ENCODE data around the gene EPC1. TPM values are rescaled to one million over a fixed set of nuclear protein-coding genes. Genes with fewer than 3 reads are reported as not detected.

The EPC1 gene
- total and polyA plus RNA-seq, 9 of the 15 experiments (the other 6 are each of a cell fraction or from before 2014, with no cell fraction given), result 7.0 to 43.6 (median 16.1) TPM

DNA sequence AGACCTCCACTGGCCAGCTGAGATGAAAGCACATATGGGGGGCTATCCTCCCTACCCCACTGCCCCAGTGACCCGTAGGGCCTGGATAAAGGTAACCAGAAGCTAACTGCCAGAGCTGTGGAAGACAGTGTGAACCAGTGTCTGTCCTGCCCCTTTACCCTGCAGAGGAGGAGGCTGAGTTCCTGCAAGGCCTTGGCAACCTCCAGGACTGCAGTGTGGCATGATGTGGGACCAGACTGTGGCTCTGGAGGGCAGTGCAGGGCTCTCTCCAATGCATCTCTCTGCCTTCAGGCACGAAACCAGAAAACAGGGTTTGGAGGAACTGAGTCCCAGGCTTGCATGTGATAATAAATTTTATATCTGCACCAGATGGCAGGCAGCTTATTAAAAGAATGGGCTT is 93.1 kb downstream of the EPC1 start:
- Histone ChIP-seq H3K9ac (ENCODE audit: insufficient read depth in 1 of 2, low read depth in 2 of 2, low read length in 2 of 2) (no peak overlapping the region; a peak in 1 of 4 replicates), H3K4me2 (ENCODE audit: insufficient read depth, low read length) (no peak overlapping the region), H4K20me1 (replicated peaks; ENCODE audit: control insufficient read depth, insufficient read depth, low read length) (no peaks in the 10 kb centered on the region), H3K9me1 (ENCODE audit: control insufficient read depth, insufficient read depth, low read length) (no peaks in the 10 kb centered on the region), H3K27ac (ENCODE audit: extremely low read depth, low read depth, low read length) (no peak overlapping the region), H2AFZ (ENCODE audit: low read depth, low read length) (peak overlapping the region; percentile 79; the same call in 1 of the 2 replicates), H3K4me1 (replicated peaks in 1 of 2; ENCODE audit: control insufficient read depth in 2 of 2, insufficient read depth in 2 of 2, low read length in 2 of 2) (peaks cover 6 to 13% of the 10 kb centered on the region in 2 experiments; a peak in 2 of 5 replicates), H3K9me3 (replicated peaks; ENCODE audit: control insufficient read depth, insufficient read depth, low read depth, low read length) (no peaks in the 10 kb centered on the region), H3K36me3 (ENCODE audit: control insufficient read depth, insufficient read depth, low read length) (no peaks in the 10 kb centered on the region), H3K27me3 (ENCODE audit: control insufficient read depth in 2 of 2, insufficient read depth in 2 of 2, low read length in 2 of 2) (no peaks in the 10 kb centered on the region), H3K79me2 (ENCODE audit: control insufficient read depth, insufficient read depth, low read length) (no peaks in the 10 kb centered on the region), H3K4me3 (no peak overlapping the region)
- no peak for TF ChIP-seq ZNF143 (CRISPR knock-in tag; IDR thresholded peaks at IDR 0.05)
- TF ChIP-seq KLF13 (tag; IDR thresholded peaks at IDR 0.05; ENCODE audit: borderline replicate concordance, low read depth), result no peak
- no peak for TF ChIP-seq SMARCB1 (IDR thresholded peaks at IDR 0.05; ENCODE audit: insufficient read length, low read depth)
- TF ChIP-seq BMI1 (IDR thresholded peaks at IDR 0.05; ENCODE audit: low read length), result no peak
- TF ChIP-seq, protein P1, sequence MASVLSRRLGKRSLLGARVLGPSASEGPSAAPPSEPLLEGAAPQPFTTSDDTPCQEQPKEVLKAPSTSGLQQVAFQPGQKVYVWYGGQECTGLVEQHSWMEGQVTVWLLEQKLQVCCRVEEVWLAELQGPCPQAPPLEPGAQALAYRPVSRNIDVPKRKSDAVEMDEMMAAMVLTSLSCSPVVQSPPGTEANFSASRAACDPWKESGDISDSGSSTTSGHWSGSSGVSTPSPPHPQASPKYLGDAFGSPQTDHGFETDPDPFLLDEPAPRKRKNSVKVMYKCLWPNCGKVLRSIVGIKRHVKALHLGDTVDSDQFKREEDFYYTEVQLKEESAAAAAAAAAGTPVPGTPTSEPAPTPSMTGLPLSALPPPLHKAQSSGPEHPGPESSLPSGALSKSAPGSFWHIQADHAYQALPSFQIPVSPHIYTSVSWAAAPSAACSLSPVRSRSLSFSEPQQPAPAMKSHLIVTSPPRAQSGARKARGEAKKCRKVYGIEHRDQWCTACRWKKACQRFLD (CRISPR knock-in tag; IDR thresholded peaks at IDR 0.05), result no peak
- TF ChIP-seq YBX1 (IDR thresholded peaks at IDR 0.05), result no peak
- TF ChIP-seq MTF1 (CRISPR knock-in tag; IDR thresholded peaks at IDR 0.05; ENCODE audit: borderline replicate concordance), result no peak
- TF ChIP-seq JUNB (CRISPR knock-in tag; conservative IDR thresholded peaks at IDR 0.05), result no peak
- TF ChIP-seq, protein P2, sequence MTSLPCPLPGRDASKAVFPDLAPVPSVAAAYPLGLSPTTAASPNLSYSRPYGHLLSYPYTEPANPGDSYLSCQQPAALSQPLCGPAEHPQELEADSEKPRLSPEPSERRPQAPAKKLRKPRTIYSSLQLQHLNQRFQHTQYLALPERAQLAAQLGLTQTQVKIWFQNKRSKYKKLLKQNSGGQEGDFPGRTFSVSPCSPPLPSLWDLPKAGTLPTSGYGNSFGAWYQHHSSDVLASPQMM (CRISPR knock-in tag; IDR thresholded peaks at IDR 0.05), result no peak
- TF ChIP-seq DPF2 (IDR thresholded peaks at IDR 0.05), result no peak
- no peak for TF ChIP-seq SAP30 (IDR thresholded peaks at IDR 0.05; ENCODE audit: borderline replicate concordance, insufficient read depth, low read depth, low read length, poor library complexity, severe bottlenecking)
- intact Hi-C loops (cut with micrococcal nuclease), result no loop called here
- ATAC-seq, result peak; percentile 18; the same call in 1 of the 3 replicates
- ChIA-PET CTCF (ENCODE audit: low intra/inter-chr PET ratio) (interaction anchor here (0.7 kb wide), 1 partner anchor 1470 kb away, joined by 3 read pairs; no protein-coding TSS in a partner anchor), POLR2A (interaction anchor here (0.5 to 1.5 kb wide), 5 partner anchors 9 to 192 kb away, joined by 3 to 6 read pairs (median 3); partner anchors contain the start of gene CCDC7)
- 38% methylated on average over 2 of the region's 2 CpGs for WGBS (ENCODE audit: insufficient coverage, low coverage, missing lambda C conversion rate)
- in situ Hi-C loops (cut with MboI), result loop anchor here (10.0 kb wide), 1 partner anchor 111 kb away; no protein-coding TSS in a partner anchor
- no peak for FAIRE-seq
- no TSS peak for BruUV-seq (replicated peaks)
- no peak for DNase-seq (ENCODE audit: extremely low read depth in 1 of 4, low spot score in 3 of 4)

Measured in K562 (cell line).